Calu3 (cell line): ENCODE measurements around the gene RNF217. TPM values are rescaled to one million over a fixed set of nuclear protein-coding genes. Genes with fewer than 3 reads are reported as not detected.

Source experiments
- BruUV-seq: library from RNA; stranded (reverse); fragments of 400-500 nt; replicated peaks from 2 replicates; lab custom pipeline; 2021; lab: Mats Ljungman, UMichigan
- CTCF ChIA-PET: fragments of 300-600 bp; sonication (Branson Sonifier 250); formaldehyde crosslinking; loops from one replicate; lab custom pipeline; 2022; ENCODE audit warnings: antibody characterized with exemption; lab: Charles Lee
- DNase-seq: peaks from one replicate; pipeline ENCODE4 v3.0.0; 2022
- H3K27ac Mint-ChIP-seq: one replicate; pipeline ENCODE4 v1.8.0; 2022; ENCODE audit warnings: mixed read lengths; ENCODE audit not compliant: unreplicated experiment
- H3K27me3 Mint-ChIP-seq: one replicate; pipeline ENCODE4 v1.8.0; 2022; ENCODE audit warnings: mixed read lengths; ENCODE audit not compliant: unreplicated experiment
- H3K36me3 Mint-ChIP-seq: one replicate; pipeline ENCODE4 v1.8.0; 2022; ENCODE audit warnings: mild to moderate bottlenecking, moderate library complexity, mixed read lengths; ENCODE audit not compliant: insufficient read depth, unreplicated experiment
- H3K4me1 Mint-ChIP-seq: one replicate; pipeline ENCODE4 v1.8.0; 2022; ENCODE audit warnings: mild to moderate bottlenecking, low read depth, mixed read lengths; ENCODE audit not compliant: unreplicated experiment
- H3K4me3 Mint-ChIP-seq: one replicate; pipeline ENCODE4 v1.8.0; 2022; ENCODE audit warnings: mild to moderate bottlenecking, low read depth, moderate library complexity, mixed read lengths; ENCODE audit not compliant: unreplicated experiment
- H3K9me3 Mint-ChIP-seq: one replicate; pipeline ENCODE4 v1.8.0; 2022; ENCODE audit warnings: low read depth, mixed read lengths; ENCODE audit not compliant: unreplicated experiment
- CTCF ChIP-seq: fragments of 200-600 bp; IDR thresholded peaks from one replicate; pipeline ENCODE4 v1.8.0; 2022; ENCODE audit warnings: antibody characterized with exemption; ENCODE audit not compliant: unreplicated experiment
- intact Hi-C: fragments of 100-400 bp; cut with micrococcal nuclease; formaldehyde crosslinking; loops from one replicate; pipeline ENCODE4 v1.10.0; 2022; ENCODE audit not compliant: unreplicated experiment
- total RNA-seq: library from RNA; stranded (reverse); gene quantifications from 2 replicates; pipeline ENCODE4 v1.2.3, GENCODE V29; 2022

The RNF217 gene
- total RNA-seq, 1 experiment from 2014 or later = 15.4 TPM

- no TSS peak for BruUV-seq
- Mint-ChIP-seq H3K27ac (no peak overlapping the region), H3K4me3 (no peak overlapping the region), H3K36me3 (peaks cover 7% of the 10 kb centered on the region), H3K27me3 (no peaks in the 10 kb centered on the region), H3K4me1 (peaks cover 20% of the 10 kb centered on the region), H3K9me3 (no peaks in the 10 kb centered on the region)
- intact Hi-C loops = loop anchor here (5.0 kb wide), 1 partner anchor 42 kb away; the partner anchor contains the start of gene RNF217
- no peak for TF ChIP-seq CTCF
- no peak for DNase-seq
- CTCF ChIA-PET = no interaction called here
Measured at GRCh38 chr6:125004198-125004597, 42.0 kb downstream of the RNF217 start.

GRCh38 chr6:125004797-125005595, 42.8 kb downstream of the RNF217 start:
- CTCF ChIA-PET = no interaction called here

DNA sequence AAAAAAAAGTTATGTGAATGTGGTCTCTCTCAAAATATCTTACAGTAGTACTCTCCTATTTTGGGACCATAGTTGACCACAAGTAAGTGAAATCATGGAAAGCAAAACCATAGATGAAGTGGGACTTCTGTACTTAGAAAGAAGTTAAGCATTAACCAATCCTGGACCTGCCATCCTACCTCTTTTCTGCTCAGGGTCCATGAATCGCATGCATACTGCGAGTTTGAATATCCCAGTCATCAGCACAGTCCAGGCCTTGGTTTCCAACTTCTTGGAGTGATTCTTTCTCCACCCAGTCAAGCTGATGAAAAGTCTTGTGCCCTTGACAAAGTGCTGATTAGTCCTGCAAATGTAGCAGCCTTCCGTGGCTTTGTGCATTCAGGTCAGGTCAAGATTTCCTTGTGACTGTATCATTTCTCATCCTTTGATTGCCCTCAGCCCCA, 46.0 kb downstream of the RNF217 start:
- no peaks in the 10 kb centered on the region for H3K9me3 Mint-ChIP-seq
- H3K4me3 Mint-ChIP-seq = no peak overlapping the region
- no peaks in the 10 kb centered on the region for H3K27me3 Mint-ChIP-seq
- peaks cover 7% of the 10 kb centered on the region for H3K4me1 Mint-ChIP-seq
- H3K27ac Mint-ChIP-seq = no peak overlapping the region
- H3K36me3 Mint-ChIP-seq = peaks cover 5% of the 10 kb centered on the region
- no TSS peak for BruUV-seq
- no peak for TF ChIP-seq CTCF
- DNase-seq = no peak
- intact Hi-C loops = no loop called here
- CTCF ChIA-PET = interaction anchor here (0.6 kb wide), 1 partner anchor 24 kb away, joined by 4 read pairs; no protein-coding TSS in a partner anchor

More at GRCh38 chr6:125004797-125005595, 42.8 kb downstream of the RNF217 start:
- H3K4me1 Mint-ChIP-seq = peaks cover 15% of the 10 kb centered on the region
- no peaks in the 10 kb centered on the region for H3K9me3 Mint-ChIP-seq
- DNase-seq = no peak
- no TSS peak for BruUV-seq
- H3K36me3 Mint-ChIP-seq = peaks cover 7% of the 10 kb centered on the region
- H3K27ac Mint-ChIP-seq = no peak overlapping the region
- intact Hi-C loops = loop anchor here (5.0 kb wide), 1 partner anchor 43 kb away; the partner anchor contains the start of gene RNF217
- H3K27me3 Mint-ChIP-seq = no peaks in the 10 kb centered on the region
- H3K4me3 Mint-ChIP-seq = no peak overlapping the region
- TF ChIP-seq CTCF = no peak

DNA sequence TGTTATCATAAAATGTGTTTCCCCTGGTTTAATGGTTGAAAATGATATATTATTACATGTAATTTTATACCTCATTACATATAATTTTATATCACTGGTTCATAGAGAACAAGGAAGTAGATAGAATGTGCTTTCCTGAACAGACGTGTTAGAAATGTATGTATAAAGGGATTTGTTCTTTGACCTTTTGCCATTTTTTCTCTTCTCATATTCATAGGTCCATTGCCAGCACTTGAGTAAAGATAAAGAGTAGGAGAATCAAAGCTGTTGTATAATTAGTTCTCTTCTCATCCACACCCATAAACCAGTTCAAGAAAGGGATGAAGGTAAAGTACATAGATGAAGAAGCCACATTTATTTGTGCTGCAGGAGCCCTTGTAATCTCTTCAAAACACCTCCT, 46.7 kb downstream of the RNF217 start:
- Mint-ChIP-seq H3K4me3 (no peak overlapping the region), H3K4me1 (peaks cover 13% of the 10 kb centered on the region), H3K27me3 (no peaks in the 10 kb centered on the region), H3K36me3 (peaks cover 7% of the 10 kb centered on the region), H3K9me3 (no peaks in the 10 kb centered on the region), H3K27ac (no peak overlapping the region)
- CTCF ChIA-PET = interaction anchor here (0.6 kb wide), 1 partner anchor 25 kb away, joined by 4 read pairs; no protein-coding TSS in a partner anchor
- DNase-seq = no peak
- TF ChIP-seq CTCF = no peak
- intact Hi-C loops = no loop called here
- BruUV-seq = no TSS peak
